K562 (cell line): ENCODE data around the gene DLL4. TPM values are rescaled to one million over a fixed set of nuclear protein-coding genes. Genes with fewer than 3 reads are reported as not detected.

ENCODE experiments used
- CC2D1A ChIP-seq: fragments of 450-650 bp; IDR thresholded peaks from 2 replicates; pipeline ENCODE4 v1.6.1; 2017; ENCODE audit warnings: mild to moderate bottlenecking
- CREB3 ChIP-seq: fragments of 450-650 bp; conservative IDR thresholded peaks from 2 replicates; pipeline ENCODE4 v1.6.1; 2016; ENCODE audit warnings: missing genetic modification characterization, low read depth, mild to moderate bottlenecking, missing compliant biosample characterization, moderate library complexity
- GABPB2 ChIP-seq: fragments of 250-450 bp; sonication (Bioruptor Pico); conservative IDR thresholded peaks from 2 replicates; pipeline ENCODE4 v1.5.1; 2021; ENCODE audit warnings: mild to moderate bottlenecking
- GATAD2B ChIP-seq: fragments of 450-650 bp; IDR thresholded peaks from 2 replicates; pipeline ENCODE4 v1.6.1; 2017; ENCODE audit warnings: mild to moderate bottlenecking, borderline replicate concordance
- IFI16 ChIP-seq: fragments of 250-450 bp; sonication (Bioruptor Pico); IDR thresholded peaks from 2 replicates; pipeline ENCODE4 v2.1.2; 2022; ENCODE audit warnings: mild to moderate bottlenecking, inconsistent platforms
- KDM1A ChIP-seq, 2 experiments: fragments of 450-650 bp; IDR thresholded peaks; 2 replicates each; pipeline ENCODE4 v1.6.1; 2016; ENCODE audit warnings: mild to moderate bottlenecking in 2 of 2
- KDM4B ChIP-seq, 2 experiments: fragments of 450-650 bp in 1 of 2; sonication (generic) in 1 of 2; IDR thresholded peaks; 2 replicates each; pipeline ENCODE4 v1.6.1; 2016 to 2017; ENCODE audit warnings: borderline replicate concordance in 2 of 2, antibody characterized with exemption in 1 of 2, low read depth in 1 of 2, mild to moderate bottlenecking in 1 of 2
- MTA1 ChIP-seq: fragments of 450-650 bp; IDR thresholded peaks from 2 replicates; pipeline ENCODE4 v1.6.1; 2017; ENCODE audit warnings: borderline replicate concordance
- NFYB ChIP-seq: IDR thresholded peaks from 2 replicates; pipeline ENCODE4 v1.6.1; 2011; ENCODE audit warnings: mild to moderate bottlenecking, moderate library complexity; ENCODE audit not compliant: insufficient read length; ENCODE audit errors: extremely low read depth
- RNF219 ChIP-seq: fragments of 250-450 bp; sonication (Bioruptor Pico); IDR thresholded peaks from 2 replicates; pipeline ENCODE4 v1.5.0; 2022; ENCODE audit warnings: mild to moderate bottlenecking
- SRSF1 ChIP-seq: fragments of 200-400 bp; formaldehyde crosslinking; IDR thresholded peaks from 2 replicates; pipeline ENCODE4 v1.6.1; 2017; ENCODE audit warnings: mild to moderate bottlenecking, low read depth, low read length, moderate library complexity
- ZBTB49 ChIP-seq: sonication (generic); formaldehyde crosslinking; IDR thresholded peaks from 2 replicates; pipeline ENCODE4 v1.8.0; 2022; ENCODE audit warnings: missing genetic modification reagents, mild to moderate bottlenecking, borderline replicate concordance
- ZNF12 ChIP-seq: sonication (generic); formaldehyde crosslinking; IDR thresholded peaks from 2 replicates; pipeline ENCODE4 v1.4.0; 2020; ENCODE audit warnings: mild to moderate bottlenecking, missing genetic modification reagents
- ZNF217 ChIP-seq: sonication (generic); formaldehyde crosslinking; IDR thresholded peaks from 2 replicates; pipeline ENCODE4 v1.8.0; 2022; ENCODE audit warnings: mild to moderate bottlenecking, missing genetic modification reagents
- ZNF668 ChIP-seq: fragments of 250-450 bp; sonication (Bioruptor Pico); IDR thresholded peaks from 2 replicates; pipeline ENCODE4 v1.8.0; 2022; ENCODE audit warnings: mild to moderate bottlenecking, inconsistent platforms
- ZNF695 ChIP-seq: fragments of 450-650 bp; formaldehyde crosslinking; IDR thresholded peaks from 2 replicates; pipeline ENCODE4 v1.4.0; 2020; ENCODE audit warnings: mild to moderate bottlenecking, moderate library complexity
- polyA plus RNA-seq, 8 experiments: library from polyadenylated mRNA; depleted of rRNA in 4 of 8; stranded (reverse) in 5 of 8; unstranded in 3 of 8; fragments of >200 nt; fragmentation: Nextera tagmentation in 2 of 8; fragmentation: Illumina TruSeq in 1 of 8; extraction: Ambion mirVana in 2 of 8; extraction: Trizol in 1 of 8; gene quantifications; 2 replicates each; pipeline versions ENCODE4 v1.2.1 to v1.2.3, GENCODE V29; 2011 to 2014; ENCODE audit warnings: inconsistent platforms in 1 of 8, missing spikeins in 1 of 8
- total RNA-seq, 7 experiments: library from RNA; depleted of rRNA in 6 of 7; stranded (reverse); fragments of >200 nt in 6 of 7; fragmentation: Illumina TruSeq in 2 of 7; extraction: Trizol in 2 of 7; gene quantifications; 2 replicates each; pipeline versions ENCODE4 v1.2.1 to v1.2.3, GENCODE V29; 2011 to 2021; ENCODE audit warnings: low replicate concordance in 1 of 7
- TF ChIP-seq, protein P1 (sequence below), 2 experiments: fragments of 450-650 bp; IDR thresholded peaks; 2 replicates each; pipeline ENCODE4 v1.6.1; 2018; ENCODE audit warnings: mild to moderate bottlenecking in 2 of 2, low read depth in 1 of 2; ENCODE audit not compliant: partially characterized antibody in 2 of 2

The DLL4 gene
- total and polyA plus RNA-seq, 9 of the 15 experiments (the other 6 are each of a cell fraction or from before 2014, with no cell fraction given): 0.04 to 1.1 (median 0.41) TPM; not detected in 1

DNA sequence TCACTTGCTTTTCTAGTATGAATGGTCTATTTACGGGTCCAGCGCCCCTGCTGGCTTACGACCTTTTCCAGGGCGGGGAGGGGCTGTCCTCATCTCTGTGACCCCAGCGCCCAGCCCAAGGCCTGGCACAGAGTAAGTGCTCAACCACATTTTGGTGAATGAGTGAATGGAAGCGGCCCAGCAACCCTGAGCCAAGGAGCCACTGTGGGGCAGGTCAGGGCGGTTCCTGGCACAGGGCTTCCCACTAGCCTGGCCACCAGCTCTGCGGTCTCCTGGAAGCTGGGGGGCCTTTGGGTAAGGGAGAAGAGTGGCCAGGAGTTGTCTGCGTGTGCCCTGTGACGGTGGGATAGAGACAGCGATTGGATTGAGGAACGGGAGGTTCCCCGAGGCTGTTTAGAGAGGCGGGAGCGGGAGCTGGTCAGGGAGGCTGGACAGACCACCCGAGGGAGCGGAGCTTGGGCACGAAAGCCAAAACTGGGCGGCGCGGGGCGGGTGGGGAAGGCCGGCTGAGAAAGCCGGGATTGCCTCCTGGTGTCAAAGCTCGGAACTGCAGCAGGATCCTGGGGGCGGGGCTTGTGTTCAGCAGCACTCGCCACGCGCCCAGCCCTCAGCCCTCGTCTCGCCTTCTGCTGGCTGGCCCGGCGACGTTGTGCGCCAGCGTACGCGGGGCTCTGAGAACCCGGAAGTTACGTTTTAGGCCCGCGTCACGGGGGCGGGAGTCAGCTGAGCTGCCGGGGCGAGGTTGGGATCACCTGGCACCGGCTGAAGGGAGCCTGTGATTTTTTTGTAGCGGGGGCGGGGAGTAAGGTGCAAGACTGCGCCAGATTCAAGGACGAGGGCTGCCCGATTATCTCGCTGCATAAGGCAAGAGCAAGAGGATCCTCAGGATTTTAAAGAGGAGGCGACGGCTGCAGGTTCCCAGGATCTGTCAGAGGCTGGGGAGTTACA, 35.1 kb upstream of the DLL4 start, which contains the start of gene VPS18 (continued):
- TF ChIP-seq RNF219 (no peak), KDM1A (IDR thresholded peaks at IDR 0.05) (peak; percentile 76 to 77), ZNF217 (CRISPR knock-in tag) (no peak), IFI16 (CRISPR knock-in tag) (no peak), MTA1 (peak; percentile 95), CREB3 (tag) (no peak), GATAD2B (no peak), ZNF695 (CRISPR knock-in tag) (no peak), KDM4B (IDR thresholded peaks at IDR 0.05; ENCODE audit: borderline replicate concordance in 2 of 2, low read depth in 1 of 2) (no peak), ZBTB49 (CRISPR knock-in tag) (no peak), SRSF1 (no peak), ZNF12 (CRISPR knock-in tag) (0 out of 2 replicates have a peak, but pooled peaks have one; percentile 32), NFYB (no peak), CC2D1A (peak; percentile 77; the same call in 1 of the 2 replicates), GABPB2 (CRISPR knock-in tag) (no peak), ZNF668 (CRISPR knock-in tag) (no peak)
- TF ChIP-seq, protein P1, sequence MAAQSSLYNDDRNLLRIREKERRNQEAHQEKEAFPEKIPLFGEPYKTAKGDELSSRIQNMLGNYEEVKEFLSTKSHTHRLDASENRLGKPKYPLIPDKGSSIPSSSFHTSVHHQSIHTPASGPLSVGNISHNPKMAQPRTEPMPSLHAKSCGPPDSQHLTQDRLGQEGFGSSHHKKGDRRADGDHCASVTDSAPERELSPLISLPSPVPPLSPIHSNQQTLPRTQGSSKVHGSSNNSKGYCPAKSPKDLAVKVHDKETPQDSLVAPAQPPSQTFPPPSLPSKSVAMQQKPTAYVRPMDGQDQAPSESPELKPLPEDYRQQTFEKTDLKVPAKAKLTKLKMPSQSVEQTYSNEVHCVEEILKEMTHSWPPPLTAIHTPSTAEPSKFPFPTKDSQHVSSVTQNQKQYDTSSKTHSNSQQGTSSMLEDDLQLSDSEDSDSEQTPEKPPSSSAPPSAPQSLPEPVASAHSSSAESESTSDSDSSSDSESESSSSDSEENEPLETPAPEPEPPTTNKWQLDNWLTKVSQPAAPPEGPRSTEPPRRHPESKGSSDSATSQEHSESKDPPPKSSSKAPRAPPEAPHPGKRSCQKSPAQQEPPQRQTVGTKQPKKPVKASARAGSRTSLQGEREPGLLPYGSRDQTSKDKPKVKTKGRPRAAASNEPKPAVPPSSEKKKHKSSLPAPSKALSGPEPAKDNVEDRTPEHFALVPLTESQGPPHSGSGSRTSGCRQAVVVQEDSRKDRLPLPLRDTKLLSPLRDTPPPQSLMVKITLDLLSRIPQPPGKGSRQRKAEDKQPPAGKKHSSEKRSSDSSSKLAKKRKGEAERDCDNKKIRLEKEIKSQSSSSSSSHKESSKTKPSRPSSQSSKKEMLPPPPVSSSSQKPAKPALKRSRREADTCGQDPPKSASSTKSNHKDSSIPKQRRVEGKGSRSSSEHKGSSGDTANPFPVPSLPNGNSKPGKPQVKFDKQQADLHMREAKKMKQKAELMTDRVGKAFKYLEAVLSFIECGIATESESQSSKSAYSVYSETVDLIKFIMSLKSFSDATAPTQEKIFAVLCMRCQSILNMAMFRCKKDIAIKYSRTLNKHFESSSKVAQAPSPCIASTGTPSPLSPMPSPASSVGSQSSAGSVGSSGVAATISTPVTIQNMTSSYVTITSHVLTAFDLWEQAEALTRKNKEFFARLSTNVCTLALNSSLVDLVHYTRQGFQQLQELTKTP (IDR thresholded peaks at IDR 0.05; ENCODE audit: low read depth in 1 of 2, partially characterized antibody in 2 of 2): peak in 1 of 2 experiments; percentile 14
